Central memory CD8-positive, alpha-beta T cell (primary cell): ENCODE results near the gene RRP1.

ENCODE experiments used
- ATAC-seq: fragments of 150-1000 bp; cut with Tn5 transposase; replicated peaks from 2 replicates; pipeline ENCODE4 v1.10.0; 2022; ENCODE audit warnings: mild to moderate bottlenecking, moderate FRiP score, moderate number of reproducible peaks; ENCODE audit not compliant: poor library complexity, severe bottlenecking; ENCODE audit errors: extremely low read depth
- DNase-seq, 2 donors: peaks; one replicate each; pipeline ENCODE4 v3.0.0; 2021; ENCODE audit warnings: low spot score in 2 of 2
- H3K27ac Mint-ChIP-seq: one replicate; pipeline ENCODE4 v1.8.0; 2022; ENCODE audit warnings: low read depth, mild to moderate bottlenecking, moderate library complexity, mixed read lengths
- H3K27me3 Mint-ChIP-seq: one replicate; pipeline ENCODE4 v1.8.0; 2022; ENCODE audit warnings: mixed read lengths
- H3K36me3 Mint-ChIP-seq: one replicate; pipeline ENCODE4 v1.8.0; 2022; ENCODE audit warnings: mild to moderate bottlenecking, moderate library complexity, mixed read lengths; ENCODE audit not compliant: insufficient read depth
- H3K4me1 Mint-ChIP-seq: one replicate; pipeline ENCODE4 v1.8.0; 2022; ENCODE audit warnings: mixed read lengths
- H3K4me3 Mint-ChIP-seq: one replicate; pipeline ENCODE4 v1.8.0; 2022; ENCODE audit warnings: mild to moderate bottlenecking, moderate library complexity, mixed read lengths
- H3K9me3 Mint-ChIP-seq: one replicate; pipeline ENCODE4 v1.8.0; 2022; ENCODE audit warnings: mixed read lengths

Gene RRP1

GRCh38 chr21:43853851-43854772, 64.7 kb downstream of the RRP1 start:
- H3K27me3 Mint-ChIP-seq: peaks cover 32% of the 10 kb centered on the region
- DNase-seq: no peak
- H3K27ac Mint-ChIP-seq: no peak overlapping the region
- H3K4me3 Mint-ChIP-seq: no peak overlapping the region
- no peak for ATAC-seq
- peaks cover 1% of the 10 kb centered on the region for H3K36me3 Mint-ChIP-seq
- H3K4me1 Mint-ChIP-seq: peaks cover 9% of the 10 kb centered on the region
- H3K9me3 Mint-ChIP-seq: no peaks in the 10 kb centered on the region
